ENCODE data around the gene C9orf85.

DNA sequence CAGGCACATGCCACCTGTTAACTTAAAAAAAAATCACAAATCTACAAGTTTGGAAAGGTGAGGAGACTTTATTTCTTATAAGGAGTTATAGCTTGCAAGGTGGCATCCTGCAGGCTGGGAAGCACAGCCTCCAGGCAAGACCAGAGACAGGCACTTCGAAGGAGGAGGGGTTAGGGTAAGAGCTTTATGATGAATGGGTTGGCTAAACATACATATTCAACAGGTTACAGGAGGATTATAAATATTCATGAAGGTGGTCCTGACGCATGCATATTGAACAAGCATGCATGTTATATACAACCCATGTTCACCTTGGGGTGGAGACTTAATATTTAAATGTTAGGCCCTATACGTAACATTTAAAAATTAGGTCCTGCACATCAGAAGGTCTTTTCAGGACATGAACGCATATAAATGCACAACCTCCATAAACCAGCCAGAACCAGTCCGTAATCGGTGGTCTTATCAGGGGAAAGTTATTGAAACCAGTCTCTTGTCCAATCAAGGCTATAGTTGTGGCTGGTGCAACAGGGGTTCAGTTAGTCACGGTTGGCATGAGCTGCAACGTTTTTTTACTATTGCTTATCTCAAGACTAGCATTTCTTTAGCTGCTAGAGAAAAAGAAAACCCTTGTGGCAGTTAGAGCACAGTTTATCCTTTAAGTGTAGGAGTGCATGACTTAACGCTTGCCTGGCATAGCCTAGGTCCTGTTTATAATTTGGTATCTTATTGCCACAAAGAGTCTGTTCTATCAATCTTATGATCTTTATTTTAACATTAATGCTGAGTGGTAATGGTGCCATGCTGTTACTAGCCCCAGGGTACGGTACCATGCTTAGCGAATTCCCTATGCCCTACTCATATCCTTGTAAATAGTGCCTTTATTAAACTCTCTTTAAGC is 76.3 kb downstream of the C9orf85 start:
- TF ChIP-seq CTCF (IDR thresholded peaks at IDR 0.05) (no peak), POLR2A (IDR thresholded peaks at IDR 0.05) (no peak)
